GM23338 (cell line): ENCODE measurements around the gene ABCA4. TPM values are rescaled to one million over a fixed set of nuclear protein-coding genes. Genes with fewer than 3 reads are reported as not detected.

Experiments used
- ATAC-seq: fragments of 200-7000 bp; cut with Tn5 transposase; 3 replicates; pipeline ENCODE4 v1.9.1; 2020
- DNase-seq: peaks from one replicate; pipeline ENCODE4 v3.0.0-alpha.2; 2015; ENCODE audit warnings: low spot score
- H2AFZ ChIP-seq: fragments of 200-600 bp; sonication (generic); 2 replicates; pipeline ENCODE4 v1.8.0; 2016; ENCODE audit warnings: antibody characterized with exemption, mild to moderate bottlenecking, moderate library complexity
- H3F3A ChIP-seq: fragments of 200-600 bp; sonication (generic); replicated peaks from 2 replicates; pipeline ENCODE4 v1.8.0; 2017; ENCODE audit warnings: antibody characterized with exemption, mixed run types, low read depth
- H3K27ac ChIP-seq: fragments of 200-600 bp; sonication (generic); 2 replicates; pipeline ENCODE4 v1.6.1; 2016; ENCODE audit warnings: low read depth
- H3K27me3 ChIP-seq: fragments of 200-600 bp; sonication (generic); 2 replicates; pipeline ENCODE4 v1.8.0; 2016; ENCODE audit warnings: mild to moderate bottlenecking, mixed run types, moderate library complexity; ENCODE audit not compliant: insufficient read depth
- H3K36me3 ChIP-seq: fragments of 200-600 bp; sonication (generic); 2 replicates; pipeline ENCODE4 v1.8.0; 2016; ENCODE audit warnings: mild to moderate bottlenecking; ENCODE audit not compliant: insufficient read depth
- H3K4me1 ChIP-seq: fragments of 200-600 bp; sonication (generic); 2 replicates; pipeline ENCODE4 v1.8.0; 2016; ENCODE audit warnings: mild to moderate bottlenecking, moderate library complexity; ENCODE audit not compliant: insufficient read depth
- H3K4me2 ChIP-seq: fragments of 200-600 bp; sonication (generic); 2 replicates; pipeline ENCODE4 v1.7.1; 2017; ENCODE audit warnings: mixed run types
- H3K4me3 ChIP-seq: fragments of 200-600 bp; sonication (generic); 2 replicates; pipeline ENCODE4 v1.6.1; 2016; ENCODE audit warnings: mixed run types
- H3K79me2 ChIP-seq: fragments of 200-600 bp; sonication (generic); replicated peaks from 2 replicates; pipeline ENCODE4 v1.8.0; 2017; ENCODE audit warnings: mild to moderate bottlenecking; ENCODE audit not compliant: insufficient read depth
- H3K9me2 ChIP-seq: fragments of 200-600 bp; sonication (generic); 2 replicates; pipeline ENCODE4 v1.8.0; 2017; ENCODE audit not compliant: insufficient read depth
- H4K20me1 ChIP-seq: fragments of 200-600 bp; sonication (generic); replicated peaks from 2 replicates; pipeline ENCODE4 v1.8.0; 2017; ENCODE audit warnings: mild to moderate bottlenecking; ENCODE audit not compliant: insufficient read depth
- H3K27ac Mint-ChIP-seq: 2 replicates; pipeline ENCODE4 v1.8.0; 2020; ENCODE audit warnings: inconsistent platforms, mild to moderate bottlenecking, moderate library complexity, mixed read lengths
- H3K27me3 Mint-ChIP-seq: 3 replicates; pipeline ENCODE4 v1.8.0; 2022; ENCODE audit warnings: low read depth, mild to moderate bottlenecking, moderate library complexity, mixed read lengths, inconsistent platforms; ENCODE audit not compliant: insufficient read depth, poor library complexity
- H3K36me3 Mint-ChIP-seq: 3 replicates; pipeline ENCODE4 v1.8.0; 2021; ENCODE audit warnings: low read depth, mild to moderate bottlenecking, inconsistent platforms, moderate library complexity, mixed read lengths
- H3K4me1 Mint-ChIP-seq: 3 replicates; pipeline ENCODE4 v1.8.0; 2020; ENCODE audit warnings: mild to moderate bottlenecking, inconsistent platforms, mixed read lengths
- H3K4me3 Mint-ChIP-seq: 3 replicates; pipeline ENCODE4 v1.8.0; 2021; ENCODE audit warnings: moderate library complexity, mild to moderate bottlenecking, inconsistent platforms, mixed read lengths
- H3K9me3 Mint-ChIP-seq: 3 replicates; pipeline ENCODE4 v1.8.0; 2020; ENCODE audit warnings: moderate library complexity, mild to moderate bottlenecking, inconsistent platforms, mixed read lengths
- CREB1 ChIP-seq: fragments of 250-450 bp; sonication (Bioruptor Pico); IDR thresholded peaks from 2 replicates; pipeline ENCODE4 v1.5.0; 2020; ENCODE audit warnings: low read depth, mild to moderate bottlenecking, moderate library complexity
- JUNB ChIP-seq: IDR thresholded peaks from one replicate; pipeline ENCODE4 v1.6.1; 2016; ENCODE audit warnings: antibody characterized with exemption; ENCODE audit not compliant: unreplicated experiment
- STAT1 ChIP-seq: IDR thresholded peaks from one replicate; pipeline ENCODE4 v1.6.1; 2016; ENCODE audit warnings: antibody characterized with exemption; ENCODE audit not compliant: unreplicated experiment
- ZNF114 ChIP-seq: fragments of 250-450 bp; sonication (Bioruptor Pico); IDR thresholded peaks from 2 replicates; pipeline ENCODE4 v1.5.0; 2020; ENCODE audit warnings: mild to moderate bottlenecking, moderate library complexity
- polyA plus RNA-seq: library from polyadenylated mRNA; unstranded; fragments of >200 nt; fragmentation: Nextera tagmentation; extraction: Ambion mirVana; gene quantifications from 2 replicates; pipeline ENCODE4 v1.2.1, GENCODE V29; 2016
- total RNA-seq: library from RNA; depleted of rRNA; stranded (reverse); fragments of >200 nt; shearing (Covaris generic); gene quantifications from 2 replicates; pipeline ENCODE4 v1.2.3, GENCODE V29; 2014
- TF ChIP-seq, protein P1 (sequence below): IDR thresholded peaks from one replicate; pipeline ENCODE4 v1.6.1; 2018; ENCODE audit warnings: antibody characterized with exemption; ENCODE audit not compliant: unreplicated experiment

Gene ABCA4
- total and polyA plus RNA-seq, 2 experiments from 2014 or later, result not detected

DNA sequence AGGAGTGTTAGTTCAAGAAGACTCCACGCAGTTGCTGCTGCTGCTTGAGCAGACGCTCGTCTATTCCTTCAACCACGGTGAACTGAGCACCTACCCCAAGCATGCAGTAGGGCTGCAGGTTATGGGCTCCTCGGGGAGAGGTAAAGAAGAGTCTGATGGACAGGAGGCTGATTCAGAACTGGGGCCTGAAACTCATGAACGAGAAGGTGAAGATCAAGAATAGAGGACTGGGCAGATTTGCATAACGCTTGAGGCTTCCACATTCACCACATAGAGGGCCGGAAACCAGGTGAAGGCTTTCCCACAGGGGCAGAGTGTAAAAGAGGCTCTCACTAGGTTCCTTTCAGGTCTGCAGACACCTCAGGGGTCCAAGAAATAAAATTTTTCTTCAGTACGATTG, 9.1 kb downstream of the ABCA4 start (continued):
- TF ChIP-seq, protein P1, sequence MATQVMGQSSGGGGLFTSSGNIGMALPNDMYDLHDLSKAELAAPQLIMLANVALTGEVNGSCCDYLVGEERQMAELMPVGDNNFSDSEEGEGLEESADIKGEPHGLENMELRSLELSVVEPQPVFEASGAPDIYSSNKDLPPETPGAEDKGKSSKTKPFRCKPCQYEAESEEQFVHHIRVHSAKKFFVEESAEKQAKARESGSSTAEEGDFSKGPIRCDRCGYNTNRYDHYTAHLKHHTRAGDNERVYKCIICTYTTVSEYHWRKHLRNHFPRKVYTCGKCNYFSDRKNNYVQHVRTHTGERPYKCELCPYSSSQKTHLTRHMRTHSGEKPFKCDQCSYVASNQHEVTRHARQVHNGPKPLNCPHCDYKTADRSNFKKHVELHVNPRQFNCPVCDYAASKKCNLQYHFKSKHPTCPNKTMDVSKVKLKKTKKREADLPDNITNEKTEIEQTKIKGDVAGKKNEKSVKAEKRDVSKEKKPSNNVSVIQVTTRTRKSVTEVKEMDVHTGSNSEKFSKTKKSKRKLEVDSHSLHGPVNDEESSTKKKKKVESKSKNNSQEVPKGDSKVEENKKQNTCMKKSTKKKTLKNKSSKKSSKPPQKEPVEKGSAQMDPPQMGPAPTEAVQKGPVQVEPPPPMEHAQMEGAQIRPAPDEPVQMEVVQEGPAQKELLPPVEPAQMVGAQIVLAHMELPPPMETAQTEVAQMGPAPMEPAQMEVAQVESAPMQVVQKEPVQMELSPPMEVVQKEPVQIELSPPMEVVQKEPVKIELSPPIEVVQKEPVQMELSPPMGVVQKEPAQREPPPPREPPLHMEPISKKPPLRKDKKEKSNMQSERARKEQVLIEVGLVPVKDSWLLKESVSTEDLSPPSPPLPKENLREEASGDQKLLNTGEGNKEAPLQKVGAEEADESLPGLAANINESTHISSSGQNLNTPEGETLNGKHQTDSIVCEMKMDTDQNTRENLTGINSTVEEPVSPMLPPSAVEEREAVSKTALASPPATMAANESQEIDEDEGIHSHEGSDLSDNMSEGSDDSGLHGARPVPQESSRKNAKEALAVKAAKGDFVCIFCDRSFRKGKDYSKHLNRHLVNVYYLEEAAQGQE, result no peak

DNA sequence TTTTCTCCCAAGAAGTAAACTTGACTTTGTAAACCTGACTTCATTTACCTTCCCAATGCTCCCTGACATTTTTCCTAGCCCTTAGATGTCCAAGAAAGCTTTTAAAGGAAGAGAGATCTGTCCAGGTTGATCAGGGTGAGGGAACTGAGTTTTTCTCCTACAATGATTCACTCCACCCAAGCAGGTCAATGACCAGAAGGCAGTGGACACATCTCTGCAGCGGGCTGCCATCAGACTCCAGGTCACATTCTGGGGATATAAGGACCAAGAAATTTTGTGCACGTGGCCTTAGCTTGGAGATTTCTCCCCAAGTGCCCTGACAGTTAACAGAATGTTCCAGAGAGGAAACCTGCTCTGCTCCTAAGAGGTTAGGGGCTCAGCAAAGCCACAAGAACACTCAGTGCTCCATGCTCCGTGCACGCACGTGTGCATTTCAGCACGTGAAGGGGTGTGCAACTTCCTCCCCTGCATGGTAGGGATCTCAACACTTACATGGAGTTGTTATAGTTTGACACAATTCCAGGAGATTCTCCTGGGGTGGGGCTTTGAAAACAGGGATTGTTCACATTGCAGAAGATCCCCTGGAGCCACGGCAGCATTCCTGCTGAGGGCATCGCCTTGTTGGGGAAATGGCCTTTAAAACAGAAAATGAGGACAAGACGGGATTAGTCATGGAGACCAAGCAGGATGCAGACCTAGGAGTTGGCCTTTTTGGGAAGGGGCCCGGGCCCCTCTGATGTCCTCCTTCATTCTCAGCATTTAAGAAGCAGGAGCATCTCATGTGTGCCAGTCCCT, 9.8 kb downstream of the ABCA4 start:
- H3K4me3 ChIP-seq, result no peak overlapping the region
- no peak overlapping the region for H3K4me2 ChIP-seq
- Mint-ChIP-seq H3K36me3 (no peaks in the 10 kb centered on the region; the same call in 2 of the 3 replicates), H3K27ac (no peak overlapping the region), H3K4me1 (peaks cover 41% of the 10 kb centered on the region), H3K9me3 (no peaks in the 10 kb centered on the region; the same call in none of the 3 replicates), H3K4me3 (no peak overlapping the region), H3K27me3 (peaks cover 36% of the 10 kb centered on the region)
- no peaks in the 10 kb centered on the region for H4K20me1 ChIP-seq
- ATAC-seq (no peak), DNase-seq (no peak)
- H3K36me3 ChIP-seq, result no peaks in the 10 kb centered on the region
- TF ChIP-seq ZNF114 (CRISPR knock-in tag) (no peak), CREB1 (CRISPR knock-in tag) (no peak)
- H3F3A ChIP-seq, result no peaks in the 10 kb centered on the region
- H3K27me3 ChIP-seq, result peaks cover 16% of the 10 kb centered on the region; the same call in 1 of the 2 replicates
- H3K27ac ChIP-seq, result no peak overlapping the region
- H3K9me2 ChIP-seq, result 0 out of 2 replicates have a peak, but pooled peaks cover 3% of the 10 kb centered on the region
- peaks cover 19% of the 10 kb centered on the region for H3K4me1 ChIP-seq
- no peaks in the 10 kb centered on the region for H3K79me2 ChIP-seq
- no peak overlapping the region for H2AFZ ChIP-seq

DNA sequence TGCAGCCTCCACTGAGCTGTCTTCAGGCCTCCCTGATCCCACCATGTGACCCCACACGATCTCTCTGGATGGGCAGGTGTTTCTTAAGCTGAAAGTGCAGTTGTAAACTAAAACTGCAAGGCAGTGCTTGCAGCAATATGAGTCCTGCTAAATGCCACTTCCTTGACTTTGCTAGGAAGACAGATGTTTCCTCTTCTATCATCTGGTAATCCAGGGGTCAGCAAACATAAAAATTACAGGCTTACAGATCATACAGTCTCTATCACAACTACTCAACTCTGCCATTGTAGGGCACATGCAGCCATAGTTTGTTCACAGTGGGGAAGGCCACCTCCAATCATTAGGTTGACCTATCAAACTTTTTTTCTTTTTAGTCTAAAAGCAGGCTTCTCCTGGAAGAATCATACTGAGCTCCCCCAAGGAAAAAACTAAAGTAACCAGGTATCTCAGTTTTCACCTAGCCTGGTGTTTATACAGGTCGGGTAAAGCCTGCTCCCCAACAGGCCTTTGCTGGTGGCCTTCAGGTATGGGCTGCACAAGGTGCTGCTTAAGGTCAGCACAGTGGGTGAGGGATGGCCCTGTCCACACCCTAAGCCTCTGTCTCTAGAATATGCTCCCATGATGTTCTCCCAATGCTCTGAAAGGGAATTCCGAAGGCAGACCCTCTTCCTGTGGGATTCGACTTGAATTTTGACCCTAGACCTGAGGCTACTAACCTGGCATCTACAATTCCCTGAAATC, 10.8 kb downstream of the ABCA4 start:
- Histone ChIP-seq H2AFZ (no peak overlapping the region), H3K27ac (no peak overlapping the region), H3K79me2 (no peaks in the 10 kb centered on the region), H3K36me3 (no peaks in the 10 kb centered on the region), H3K4me2 (no peak overlapping the region), H3F3A (no peaks in the 10 kb centered on the region), H3K9me2 (0 out of 2 replicates have a peak, but pooled peaks cover 3% of the 10 kb centered on the region), H3K4me1 (peaks cover 29% of the 10 kb centered on the region), H3K4me3 (no peak overlapping the region), H4K20me1 (no peaks in the 10 kb centered on the region), H3K27me3 (peaks cover 6% of the 10 kb centered on the region; the same call in 1 of the 2 replicates)
- Mint-ChIP-seq H3K27ac (no peak overlapping the region), H3K4me3 (no peak overlapping the region), H3K36me3 (no peaks in the 10 kb centered on the region; the same call in 2 of the 3 replicates), H3K27me3 (peaks cover 30% of the 10 kb centered on the region), H3K9me3 (no peaks in the 10 kb centered on the region; the same call in none of the 3 replicates), H3K4me1 (peaks cover 47% of the 10 kb centered on the region)
- ATAC-seq, result no peak
- TF ChIP-seq CREB1 (CRISPR knock-in tag) (no peak), STAT1 (no peak), JUNB (no peak)
- no peak for DNase-seq
